GM19397 (cell line): ENCODE results near the gene TBKBP1.
A peak's percentile ranks its signal among the peaks of the same experiment; 100 is the strongest.

ENCODE experiments used
- ATAC-seq: cut with Tn5 transposase; IDR thresholded peaks from one replicate; pipeline ENCODE4 v1.9.1; 2021; ENCODE audit warnings: mild to moderate bottlenecking, moderate library complexity; ENCODE audit not compliant: unreplicated experiment

The TBKBP1 gene, protein sequence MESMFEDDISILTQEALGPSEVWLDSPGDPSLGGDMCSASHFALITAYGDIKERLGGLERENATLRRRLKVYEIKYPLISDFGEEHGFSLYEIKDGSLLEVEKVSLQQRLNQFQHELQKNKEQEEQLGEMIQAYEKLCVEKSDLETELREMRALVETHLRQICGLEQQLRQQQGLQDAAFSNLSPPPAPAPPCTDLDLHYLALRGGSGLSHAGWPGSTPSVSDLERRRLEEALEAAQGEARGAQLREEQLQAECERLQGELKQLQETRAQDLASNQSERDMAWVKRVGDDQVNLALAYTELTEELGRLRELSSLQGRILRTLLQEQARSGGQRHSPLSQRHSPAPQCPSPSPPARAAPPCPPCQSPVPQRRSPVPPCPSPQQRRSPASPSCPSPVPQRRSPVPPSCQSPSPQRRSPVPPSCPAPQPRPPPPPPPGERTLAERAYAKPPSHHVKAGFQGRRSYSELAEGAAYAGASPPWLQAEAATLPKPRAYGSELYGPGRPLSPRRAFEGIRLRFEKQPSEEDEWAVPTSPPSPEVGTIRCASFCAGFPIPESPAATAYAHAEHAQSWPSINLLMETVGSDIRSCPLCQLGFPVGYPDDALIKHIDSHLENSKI

DNA sequence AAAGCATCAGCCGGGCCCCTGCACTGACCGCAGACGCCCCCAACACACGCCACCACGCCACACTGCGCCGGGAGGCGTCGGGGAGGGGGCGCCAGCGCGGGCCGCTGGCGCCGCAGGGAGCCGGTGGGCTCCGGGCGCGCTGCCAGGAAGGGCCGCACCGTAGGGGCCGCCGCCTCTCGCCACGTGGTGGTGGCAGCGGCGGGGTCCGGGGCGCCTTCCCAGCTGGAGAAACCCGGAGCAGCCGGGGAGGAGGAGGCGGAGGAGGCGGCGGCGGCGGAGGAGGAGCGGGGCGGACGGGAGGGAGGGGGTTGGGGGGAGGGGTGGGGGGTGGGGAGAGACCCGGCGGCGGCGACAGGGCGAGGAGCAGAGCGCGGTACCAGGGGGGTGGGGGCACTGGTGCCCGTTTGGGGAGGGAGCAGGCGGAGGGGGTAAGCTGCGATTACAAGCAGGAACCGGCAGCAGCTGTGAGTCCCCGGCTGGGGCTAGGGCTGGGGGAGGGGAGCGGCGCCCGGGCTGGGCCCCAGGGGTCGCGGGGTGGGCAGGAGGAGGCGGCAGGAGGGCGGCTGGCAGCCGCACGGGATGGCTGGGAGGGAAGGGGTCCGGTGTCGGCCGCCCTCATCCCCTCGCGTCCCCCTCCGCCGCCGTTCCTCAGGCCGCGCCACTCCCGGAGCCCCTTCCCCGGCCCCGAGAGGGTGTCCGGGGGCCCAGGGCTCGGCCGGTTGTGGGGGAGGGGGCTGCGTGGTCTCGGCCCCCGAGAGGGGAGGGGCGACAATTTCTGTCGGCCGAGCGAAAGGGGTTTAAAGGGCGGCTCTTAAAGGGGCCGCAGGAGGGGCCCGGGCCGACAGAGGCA, at the start of gene TBKBP1:
TBKBP1 (plus strand) TSS at position 431 of the 850 bp plus-strand sequence. CDS start 1,952 bp downstream, outside the sequence.
- ATAC-seq: no peak

DNA sequence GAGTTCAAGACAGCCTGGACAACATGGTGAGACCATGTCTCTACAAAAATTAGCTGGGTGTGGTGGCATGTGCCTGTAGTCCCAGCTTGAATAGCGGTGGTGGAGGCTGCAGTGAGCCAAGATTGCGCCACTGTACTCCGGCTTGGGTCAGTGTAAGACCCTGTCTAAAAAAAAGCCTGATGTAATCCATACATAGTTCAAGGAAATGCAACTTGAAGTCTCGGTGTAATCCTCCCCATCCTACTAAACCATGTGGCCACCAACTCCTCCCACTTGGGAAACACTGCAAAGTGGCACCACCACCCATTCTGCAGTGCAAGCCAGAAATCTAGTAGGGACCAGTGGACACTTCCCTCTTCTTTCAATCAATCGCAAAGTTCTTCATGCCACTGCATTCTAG, 49.6 kb upstream of the TBKBP1 start:
- ATAC-seq: no peak

DNA sequence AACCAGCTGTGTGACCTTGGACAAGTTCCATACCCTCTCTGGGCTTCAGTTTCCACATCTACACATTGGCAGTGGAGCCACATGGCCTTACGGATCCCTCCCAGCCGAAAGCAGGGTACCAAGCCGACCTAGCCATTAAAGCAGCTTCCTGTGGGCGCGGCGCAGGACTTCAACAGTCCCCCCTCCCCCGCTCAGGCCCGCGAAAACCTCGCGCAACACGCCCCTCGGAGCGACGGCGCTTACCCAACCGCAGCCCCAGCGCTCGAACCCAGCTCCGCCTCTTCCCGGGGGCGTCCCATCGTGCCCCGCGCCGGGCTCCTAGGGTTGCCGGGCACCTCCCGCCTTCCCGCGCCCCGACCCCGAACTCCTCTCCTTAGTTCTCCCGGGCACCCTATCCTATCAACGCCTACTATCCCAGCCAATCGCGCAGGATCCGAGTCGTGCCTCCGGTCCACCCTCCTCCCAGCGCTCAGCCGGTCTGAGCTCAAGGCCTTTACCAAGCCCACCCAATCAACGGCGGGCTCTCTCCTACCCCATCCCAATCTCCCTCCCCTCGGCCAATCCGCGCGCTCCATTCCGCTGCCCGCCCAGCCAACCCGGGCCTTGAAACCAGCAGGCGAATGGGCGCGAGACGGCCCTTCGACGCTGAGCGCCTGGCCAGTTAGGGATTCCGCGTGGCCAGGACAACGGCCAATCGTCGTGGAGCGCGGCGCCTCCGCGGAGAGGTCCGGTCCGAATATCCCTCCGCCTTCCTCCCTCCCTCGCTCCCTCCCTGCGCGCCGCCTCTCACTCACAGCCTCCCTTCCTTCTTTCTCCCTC, 44.6 kb upstream of the TBKBP1 start, which contains the start of gene KPNB1:
KPNB1 (plus strand) TSS at position 767 of the 819 bp plus-strand sequence. CDS start 326 bp downstream, outside the sequence.
- peak; percentile 79 for ATAC-seq

DNA sequence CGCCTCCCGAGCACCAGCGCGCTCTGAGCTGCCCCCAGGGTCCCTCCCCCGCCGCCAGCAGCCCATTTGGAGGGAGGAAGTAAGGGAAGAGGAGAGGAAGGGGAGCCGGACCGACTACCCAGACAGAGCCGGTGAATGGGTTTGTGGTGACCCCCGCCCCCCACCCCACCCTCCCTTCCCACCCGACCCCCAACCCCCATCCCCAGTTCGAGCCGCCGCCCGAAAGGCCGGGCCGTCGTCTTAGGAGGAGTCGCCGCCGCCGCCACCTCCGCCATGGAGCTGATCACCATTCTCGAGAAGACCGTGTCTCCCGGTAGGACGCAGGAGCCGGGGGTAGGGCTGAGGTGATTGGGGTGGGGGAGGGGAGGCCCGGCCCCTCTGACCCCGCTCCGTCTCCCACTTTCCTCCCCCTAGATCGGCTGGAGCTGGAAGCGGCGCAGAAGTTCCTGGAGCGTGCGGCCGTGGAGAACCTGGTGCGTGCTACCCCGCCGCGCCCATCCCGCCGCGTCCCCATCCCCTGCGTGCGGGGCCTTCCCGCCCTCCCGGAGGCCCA, 43.9 kb upstream of the TBKBP1 start:
- peak; percentile 1 for ATAC-seq

DNA sequence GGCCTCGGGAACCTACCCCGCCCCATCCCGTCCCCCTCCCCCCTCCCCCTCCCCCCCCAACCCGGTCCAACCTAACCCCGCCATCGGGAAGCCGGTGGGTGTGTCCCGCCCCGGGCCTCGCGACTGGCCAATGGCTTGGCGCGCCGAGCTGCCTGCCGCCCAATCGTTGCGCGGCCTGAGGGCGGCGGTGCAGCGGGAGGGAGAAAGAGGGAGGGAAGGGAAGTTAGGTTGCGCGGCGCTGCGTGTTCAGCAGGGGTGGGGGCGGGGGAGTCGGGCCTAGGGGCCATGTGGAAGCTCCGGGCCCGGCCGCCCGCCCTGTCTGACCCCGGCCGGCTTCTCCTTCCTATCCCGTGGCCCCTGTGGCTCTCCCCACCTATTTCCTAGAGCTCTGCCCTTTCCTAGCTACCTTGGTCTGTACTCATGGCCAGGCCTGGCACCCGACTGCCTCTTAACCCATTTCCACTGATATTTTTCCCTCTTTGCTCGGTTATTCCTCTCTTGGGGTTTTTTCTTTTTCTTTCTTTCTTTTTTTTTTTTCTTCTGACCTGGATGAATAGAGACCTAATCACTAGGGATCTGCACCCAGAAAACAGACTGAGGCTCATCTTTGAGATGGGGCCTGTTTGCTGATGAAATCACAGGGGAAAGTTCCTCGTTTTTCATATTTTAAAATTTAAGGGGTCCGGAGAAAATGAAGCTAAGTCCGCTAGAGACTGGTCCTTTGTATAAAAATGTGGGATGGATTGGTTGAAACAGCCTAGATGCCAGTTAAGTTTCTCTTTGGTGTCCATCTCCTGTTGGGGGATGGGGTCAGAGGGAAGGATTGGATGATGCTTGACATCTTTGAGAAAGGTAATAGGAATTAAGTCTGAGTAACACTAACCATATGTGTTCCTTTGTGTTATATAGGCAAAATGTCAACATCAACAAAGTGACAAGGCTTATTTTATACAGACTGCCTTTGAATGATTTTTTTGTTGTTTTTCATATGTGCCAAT, 43.1 kb upstream of the TBKBP1 start:
- ATAC-seq: peak; percentile 50

DNA sequence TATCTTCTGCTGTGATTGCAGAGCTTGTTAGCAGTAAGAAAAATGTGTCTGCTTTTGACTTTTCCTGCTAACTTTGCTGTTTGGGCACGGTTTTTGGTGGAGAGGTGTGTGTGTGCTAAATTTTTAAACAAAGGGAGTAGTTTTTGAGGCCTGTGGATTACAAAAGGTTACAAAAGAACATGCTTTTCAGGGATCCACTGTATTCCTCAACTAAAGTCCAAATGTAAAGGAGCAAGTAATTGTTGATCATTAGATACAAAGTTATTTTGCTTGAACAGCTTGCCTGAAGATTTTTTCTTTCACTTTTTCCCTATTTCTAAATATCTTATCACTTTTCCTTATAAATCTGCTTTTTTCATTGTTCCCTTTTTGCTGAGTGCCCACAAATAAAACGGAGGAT, 42.3 kb upstream of the TBKBP1 start:
- ATAC-seq: no peak

DNA sequence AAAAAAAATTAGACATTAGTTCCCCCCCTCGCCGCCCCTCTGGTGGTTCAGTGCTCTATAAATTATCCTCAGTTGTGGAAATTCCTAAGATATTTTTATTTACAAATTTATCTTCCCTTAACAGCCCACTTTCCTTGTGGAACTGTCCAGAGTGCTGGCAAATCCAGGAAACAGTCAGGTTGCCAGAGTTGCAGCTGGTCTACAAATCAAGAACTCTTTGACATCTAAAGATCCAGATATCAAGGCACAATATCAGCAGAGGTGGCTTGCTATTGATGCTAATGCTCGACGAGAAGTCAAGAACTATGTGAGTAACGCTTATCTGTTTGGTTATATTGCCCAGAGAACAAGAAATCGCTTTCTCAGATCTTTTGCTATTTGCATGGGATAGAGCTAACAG, 41.4 kb upstream of the TBKBP1 start:
- ATAC-seq: no peak

DNA sequence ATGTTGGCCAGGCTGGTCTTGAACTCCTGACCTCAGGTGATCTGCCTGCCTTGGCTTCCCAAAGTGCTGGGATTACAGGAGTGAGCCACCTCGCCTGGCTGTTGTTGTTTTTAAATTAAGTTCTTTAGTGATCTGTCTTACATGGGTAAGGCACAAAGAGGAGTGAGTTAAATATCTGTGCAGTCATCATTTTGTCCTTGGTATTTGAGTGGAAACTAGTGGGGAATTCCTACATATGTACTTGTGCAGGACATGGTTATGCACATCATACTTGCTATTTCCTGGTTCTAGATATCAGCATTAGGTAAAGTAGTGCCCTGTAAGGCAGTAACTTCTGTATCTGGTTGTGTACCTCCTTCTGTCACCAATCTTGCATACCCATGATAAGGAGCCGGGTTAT, 40.5 kb upstream of the TBKBP1 start:
- no peak for ATAC-seq

DNA sequence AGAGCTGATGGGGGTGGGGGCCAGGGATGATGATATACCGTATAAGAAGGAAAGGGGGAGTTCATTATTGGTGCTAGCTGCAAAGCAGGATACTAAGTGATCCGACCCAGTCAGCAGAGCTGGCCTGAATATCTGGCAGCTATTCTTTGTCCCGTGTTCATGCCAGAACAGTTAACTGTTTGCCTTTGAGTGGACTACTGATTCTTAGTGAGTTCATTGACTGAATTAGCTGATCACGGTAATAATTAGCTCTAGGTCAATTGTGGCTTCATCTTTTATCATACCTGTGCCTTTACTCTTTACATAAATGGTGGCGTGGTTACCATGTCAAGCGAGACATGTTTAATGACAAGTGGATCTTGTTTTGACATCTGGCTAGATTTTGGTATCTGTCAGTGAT, 39.0 kb upstream of the TBKBP1 start:
- no peak for ATAC-seq

DNA sequence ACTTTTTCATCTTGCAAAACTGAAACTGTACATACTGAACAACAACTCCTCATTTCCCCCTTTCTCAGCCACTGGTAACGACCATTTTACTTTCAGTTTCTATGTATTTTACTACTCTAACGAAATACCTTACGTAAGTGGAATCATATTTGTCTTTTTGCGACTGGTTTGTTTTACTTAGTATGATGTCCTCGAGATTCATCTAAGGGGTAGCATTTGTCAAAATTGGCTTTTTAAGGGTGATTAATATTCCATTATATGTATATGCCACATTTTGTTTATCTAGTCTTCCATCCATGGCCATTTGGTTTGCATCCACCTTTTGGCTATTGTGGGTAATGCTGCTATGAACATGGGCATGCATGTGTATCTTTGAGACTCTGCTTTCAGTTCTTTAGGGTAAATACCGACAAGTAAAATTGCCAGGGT, 33.9 kb upstream of the TBKBP1 start:
- ATAC-seq: no peak

DNA sequence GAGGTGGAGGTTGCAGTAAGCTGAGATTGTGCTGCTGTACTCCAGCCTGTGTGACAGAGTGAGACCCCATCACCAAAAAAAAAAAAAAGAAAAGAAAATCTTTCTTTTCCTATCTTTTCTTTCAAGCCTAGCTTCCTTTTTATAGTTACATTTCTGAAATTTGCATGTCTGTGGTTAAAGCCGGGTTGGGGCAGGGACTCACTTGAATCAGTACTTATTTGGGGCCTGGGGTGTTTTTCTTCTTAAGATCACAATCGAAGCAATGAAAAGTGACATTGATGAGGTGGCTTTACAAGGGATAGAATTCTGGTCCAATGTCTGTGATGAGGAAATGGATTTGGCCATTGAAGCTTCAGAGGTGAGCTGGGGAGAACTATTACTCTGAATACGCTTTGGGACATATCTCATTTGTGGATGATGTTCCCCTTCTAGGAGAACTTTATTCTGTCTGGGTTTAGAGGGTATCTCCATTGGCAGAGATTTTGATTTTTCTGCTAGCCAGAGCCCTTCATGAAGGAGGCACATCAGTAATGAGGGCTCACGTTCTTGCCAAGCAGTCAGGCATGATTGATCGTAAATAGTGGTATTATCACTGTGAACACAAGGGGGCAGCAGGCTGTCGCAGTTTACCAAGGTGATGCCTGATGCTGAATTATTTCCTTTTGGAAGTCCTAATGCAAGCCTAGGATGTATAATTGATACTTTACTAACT, 29.9 kb upstream of the TBKBP1 start:
- ATAC-seq: peak; percentile 58

DNA sequence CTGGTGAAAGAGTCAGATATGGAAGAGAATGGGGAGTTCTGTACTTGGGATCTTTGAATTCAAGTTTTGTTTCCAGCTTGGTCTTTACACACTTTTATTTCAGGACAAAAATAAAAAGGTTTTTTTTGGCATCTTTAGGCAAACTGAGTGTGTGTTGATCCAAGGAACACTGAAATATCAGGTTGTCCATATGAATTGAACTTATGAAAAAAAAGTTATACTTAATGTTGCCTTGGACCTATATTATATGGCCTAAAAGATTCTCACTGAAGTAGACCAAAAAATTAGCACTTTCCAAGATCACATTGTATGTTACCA, 29.4 kb upstream of the TBKBP1 start:
- ATAC-seq: no peak

DNA sequence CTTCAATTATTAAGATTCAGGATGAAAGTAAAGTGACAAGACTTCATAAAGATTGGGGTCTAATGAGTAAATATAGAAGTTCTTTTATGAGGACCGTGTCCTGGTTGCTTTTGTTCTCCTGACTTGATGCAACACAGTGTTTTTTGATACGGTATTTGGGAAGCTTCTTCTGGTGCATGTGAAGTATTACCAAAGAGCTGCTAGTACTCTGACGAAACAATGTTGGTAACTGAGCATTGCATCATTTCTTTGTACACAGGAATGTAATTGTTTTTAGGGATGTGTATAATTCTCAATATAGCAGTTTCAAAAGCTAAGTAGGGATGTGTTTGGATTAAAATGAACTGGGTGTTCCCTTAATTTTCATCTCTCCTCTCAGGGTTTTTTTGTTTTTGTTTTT, 28.3 kb upstream of the TBKBP1 start:
- ATAC-seq: no peak

DNA sequence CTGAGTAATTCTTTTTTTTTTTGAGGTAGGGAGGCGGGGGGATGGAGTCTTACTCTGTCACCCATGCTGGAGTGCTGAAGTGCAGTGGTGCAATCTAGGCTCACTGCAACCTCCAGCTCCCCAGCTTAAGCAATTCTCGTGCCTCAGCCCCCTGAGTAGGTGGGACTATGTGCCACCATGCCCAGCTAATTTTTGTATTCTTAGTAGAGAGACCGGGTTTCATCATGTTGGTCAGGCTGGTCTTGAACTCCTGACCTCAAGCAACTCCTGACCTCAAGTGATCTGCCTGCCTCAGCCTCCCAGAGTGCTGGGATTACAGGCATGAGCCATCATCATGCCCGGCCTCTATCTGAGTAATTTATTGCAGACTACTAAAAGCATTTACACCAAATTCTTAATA, 24.9 kb upstream of the TBKBP1 start:
- ATAC-seq: no peak

DNA sequence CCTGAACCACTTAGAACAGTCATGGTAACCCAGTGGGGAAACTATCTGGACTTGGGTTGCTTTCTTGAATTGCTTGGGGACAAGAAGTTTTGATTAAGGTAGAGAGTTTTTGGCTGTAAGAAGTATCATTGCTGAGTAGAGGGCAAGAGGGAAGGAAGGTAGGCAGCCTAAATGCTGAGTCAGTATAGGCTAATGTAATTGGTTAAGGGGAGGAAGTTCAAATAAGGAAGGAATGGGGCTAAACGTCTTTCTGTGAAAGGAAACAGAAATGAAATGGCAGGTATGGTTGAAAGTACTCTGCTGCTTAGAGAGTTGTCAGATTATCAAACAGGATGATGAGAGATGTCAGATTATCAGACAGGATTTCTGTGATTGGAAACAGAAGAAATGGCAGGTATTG, 23.9 kb upstream of the TBKBP1 start:
- no peak for ATAC-seq

DNA sequence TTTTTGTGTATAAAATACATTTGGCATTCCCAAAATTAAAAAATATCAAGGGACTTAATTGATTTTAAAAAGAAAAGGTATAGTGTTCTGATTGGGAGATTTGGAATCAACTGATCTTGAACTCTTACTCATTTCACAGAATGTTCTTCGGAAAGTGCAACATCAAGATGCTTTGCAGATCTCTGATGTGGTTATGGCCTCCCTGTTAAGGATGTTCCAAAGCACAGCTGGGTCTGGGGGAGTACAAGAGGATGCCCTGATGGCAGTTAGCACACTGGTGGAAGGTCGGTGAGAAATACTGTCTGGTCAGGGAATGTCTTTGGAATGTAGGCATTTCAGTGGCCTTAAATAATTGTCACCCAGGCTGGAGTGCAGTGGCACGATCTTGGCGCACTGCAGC, 19.5 kb upstream of the TBKBP1 start:
- no peak for ATAC-seq

DNA sequence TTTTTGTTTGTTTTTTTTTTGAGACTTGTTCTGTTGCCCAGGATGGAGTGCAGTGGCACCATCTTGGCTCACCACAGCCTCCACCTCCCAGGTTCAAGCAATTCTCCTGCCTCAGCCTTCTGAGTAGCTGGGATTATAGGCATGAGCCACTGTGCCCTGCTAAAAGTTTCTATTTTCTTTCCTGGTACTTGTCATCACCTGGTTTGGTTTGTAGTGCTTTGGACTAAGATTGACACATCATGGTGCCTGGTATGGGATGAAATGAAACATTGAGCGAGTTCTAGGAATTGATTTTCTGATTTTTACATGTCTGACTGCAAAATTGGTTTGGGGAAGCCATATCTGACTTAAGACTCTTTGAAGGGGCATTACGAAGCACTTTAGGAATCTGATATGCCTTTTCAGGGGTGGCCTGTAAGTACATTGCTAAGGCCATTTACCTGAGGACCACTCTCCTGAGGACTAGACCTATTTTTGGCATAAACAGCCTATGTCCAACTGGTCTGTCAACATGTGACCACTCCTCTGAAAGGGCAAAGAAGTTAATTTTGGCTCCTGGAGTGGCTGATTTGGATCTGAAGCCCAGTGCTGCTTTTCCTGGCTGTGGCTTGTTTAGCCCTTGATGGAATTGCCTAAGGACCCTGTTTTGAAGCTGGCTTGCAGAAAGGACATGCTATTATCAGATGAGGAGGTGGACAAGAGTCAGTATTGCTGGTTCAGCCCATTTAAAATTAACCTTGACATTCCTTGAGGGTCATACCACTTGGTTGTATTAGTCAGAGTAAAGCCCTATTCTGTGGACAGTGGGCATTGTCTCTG, 18.4 kb upstream of the TBKBP1 start:
- ATAC-seq: no peak

DNA sequence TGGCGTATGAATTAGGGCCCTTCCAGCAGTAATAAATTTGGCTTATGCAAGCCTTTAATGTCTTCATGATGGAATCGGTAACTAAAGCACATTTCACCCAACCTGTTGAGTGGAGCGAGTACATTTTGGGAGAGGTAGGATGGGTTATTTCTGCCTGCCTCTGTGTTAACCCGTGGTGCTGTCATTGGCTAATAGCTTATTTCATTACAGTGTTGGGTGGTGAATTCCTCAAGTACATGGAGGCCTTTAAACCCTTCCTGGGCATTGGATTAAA, 17.8 kb upstream of the TBKBP1 start:
- ATAC-seq: no peak
